CD14-positive monocyte (primary cell): Measurements from ENCODE around the gene JOSD2. TPM values are rescaled to one million over a fixed set of nuclear protein-coding genes. Genes with fewer than 3 reads are reported as not detected.
A peak's percentile ranks its signal among the peaks of the same experiment; 100 is the strongest.

Experiments used
- DNase-seq, 3 donors: peaks; one replicate each; pipeline ENCODE4 v3.0.0-alpha.2; 2011 to 2022
- H2AFZ ChIP-seq: 2 replicates; pipeline ENCODE4 v1.6.0; 2012; ENCODE audit warnings: mild to moderate bottlenecking, low read depth, low read length, inconsistent platforms; ENCODE audit not compliant: insufficient read depth, poor library complexity, severe bottlenecking
- H3K27ac ChIP-seq, 2 donors: 1 replicate in 1 of 2; 2 replicates in 1 of 2; pipeline ENCODE4 v1.5.1; 2012 to 2013; ENCODE audit warnings: low read length in 2 of 2, control low read depth in 1 of 2, inconsistent platforms in 1 of 2, low read depth in 1 of 2, mild to moderate bottlenecking in 1 of 2
- H3K27me3 ChIP-seq, 2 donors: one replicate each; pipeline versions ENCODE4 v1.6.0 to v1.6.1; 2011 to 2013; ENCODE audit warnings: low read length in 2 of 2; ENCODE audit not compliant: control insufficient read depth in 2 of 2, insufficient read depth in 2 of 2
- H3K36me3 ChIP-seq, 2 donors: replicated peaks in 1 of 2; 1 replicate in 1 of 2; 2 replicates in 1 of 2; pipeline versions ENCODE4 v1.5.1 to v1.6.1; 2012 to 2013; ENCODE audit warnings: low read length in 2 of 2, control low read depth in 1 of 2, inconsistent platforms in 1 of 2, mild to moderate bottlenecking in 1 of 2; ENCODE audit not compliant: insufficient read depth in 2 of 2, control insufficient read depth in 1 of 2
- H3K4me1 ChIP-seq, 2 donors: 1 replicate in 1 of 2; 2 replicates in 1 of 2; pipeline versions ENCODE4 v1.5.1 to v1.6.1; 2012 to 2013; ENCODE audit warnings: low read length in 2 of 2, control low read depth in 1 of 2, inconsistent platforms in 1 of 2, mild to moderate bottlenecking in 1 of 2, moderate library complexity in 1 of 2; ENCODE audit not compliant: insufficient read depth in 2 of 2, control insufficient read depth in 1 of 2
- H3K4me2 ChIP-seq: replicated peaks from 2 replicates; pipeline ENCODE3; 2012; ENCODE audit warnings: low read length, moderate library complexity, mild to moderate bottlenecking; ENCODE audit not compliant: poor library complexity, severe bottlenecking; ENCODE audit errors: extremely low read depth
- H3K4me3 ChIP-seq, 3 experiments: fragments of 200-600 bp in 1 of 3; sonication (generic) in 1 of 3; replicated peaks in 1 of 3; 1 replicate in 2 of 3; 2 replicates in 1 of 3; pipeline ENCODE4 v1.5.1; 2011 to 2013; ENCODE audit warnings: low read length in 3 of 3, mild to moderate bottlenecking in 3 of 3, control low read depth in 2 of 3, low read depth in 2 of 3, inconsistent platforms in 1 of 3, moderate library complexity in 1 of 3
- H3K79me2 ChIP-seq: 2 replicates; pipeline ENCODE4 v1.6.0; 2012; ENCODE audit warnings: mild to moderate bottlenecking, control low read depth, inconsistent platforms, low read length, moderate library complexity; ENCODE audit not compliant: insufficient read depth
- H3K9ac ChIP-seq: 2 replicates; pipeline ENCODE4 v1.6.0; 2017; ENCODE audit warnings: low read length, mild to moderate bottlenecking; ENCODE audit not compliant: insufficient read depth, poor library complexity, severe bottlenecking
- H3K9me3 ChIP-seq, 2 donors: replicated peaks in 1 of 2; 1 replicate in 1 of 2; 2 replicates in 1 of 2; pipeline versions ENCODE4 v1.5.1 to v1.6.1; 2012 to 2013; ENCODE audit warnings: low read length in 2 of 2, control low read depth in 1 of 2; ENCODE audit not compliant: control insufficient read depth in 1 of 2, insufficient read depth in 1 of 2
- H4K20me1 ChIP-seq: 2 replicates; pipeline ENCODE4 v1.6.0; 2012; ENCODE audit warnings: mild to moderate bottlenecking, low read length, control low read depth, moderate library complexity; ENCODE audit not compliant: insufficient read depth
- H3K27ac Mint-ChIP-seq, 7 donors: one replicate each; pipeline ENCODE4 v1.8.0; 2020; ENCODE audit warnings: mild to moderate bottlenecking in 7 of 7, mixed read lengths in 7 of 7, moderate library complexity in 6 of 7, inconsistent platforms in 2 of 7
- H3K27me3 Mint-ChIP-seq, 3 donors: one replicate each; pipeline ENCODE4 v1.8.0; 2021 to 2022; ENCODE audit warnings: low read depth in 3 of 3, mild to moderate bottlenecking in 3 of 3, mixed read lengths in 3 of 3, moderate library complexity in 3 of 3, inconsistent platforms in 1 of 3
- H3K36me3 Mint-ChIP-seq, 2 donors: one replicate each; pipeline ENCODE4 v1.8.0; 2020; ENCODE audit warnings: mixed read lengths in 2 of 2, inconsistent platforms in 1 of 2, mild to moderate bottlenecking in 1 of 2
- H3K4me1 Mint-ChIP-seq: one replicate; pipeline ENCODE4 v1.8.0; 2020; ENCODE audit warnings: mild to moderate bottlenecking, mixed read lengths
- H3K4me3 Mint-ChIP-seq, 2 donors: one replicate each; pipeline ENCODE4 v1.8.0; 2020; ENCODE audit warnings: mild to moderate bottlenecking in 2 of 2, mixed read lengths in 2 of 2, moderate library complexity in 1 of 2
- H3K9me3 Mint-ChIP-seq, 7 donors: one replicate each; pipeline ENCODE4 v1.8.0; 2020 to 2022; ENCODE audit warnings: mixed read lengths in 7 of 7, mild to moderate bottlenecking in 6 of 7, moderate library complexity in 6 of 7, inconsistent platforms in 2 of 7
- WGBS: methylation state at CpG from one replicate; pipeline ENCODE4 v1.1.5; 2013; ENCODE audit warnings: missing lambda C conversion rate; ENCODE audit not compliant: insufficient coverage; 5-methylcytosine and 5-hydroxymethylcytosine counted together
- intact Hi-C, 2 donors: fragments of 100-400 bp; cut with micrococcal nuclease; formaldehyde crosslinking; loops; one replicate each; pipeline versions ENCODE4 v1.15.0 to v1.15.1; 2023
- polyA plus RNA-seq, 3 donors: library from polyadenylated mRNA; depleted of rRNA in 1 of 3; unstranded in 2 of 3; stranded (reverse) in 1 of 3; fragments of 300-500 nt in 2 of 3; fragments of >200 nt in 1 of 3; fragmentation: Illumina TruSeq in 2 of 3; gene quantifications; 1 replicate in 2 of 3; 2 replicates in 1 of 3; pipeline ENCODE4 v1.2.3, GENCODE V29; 2012 to 2021
- TF ChIP-seq, protein P1 (sequence below): fragments of 200-600 bp; IDR thresholded peaks from one replicate; pipeline ENCODE4 v1.8.0; 2022; ENCODE audit warnings: antibody characterized with exemption, mild to moderate bottlenecking

The JOSD2 gene
- polyA plus RNA-seq, 3 donors: 33.0 to 43.0 (median 37.2) TPM

DNA sequence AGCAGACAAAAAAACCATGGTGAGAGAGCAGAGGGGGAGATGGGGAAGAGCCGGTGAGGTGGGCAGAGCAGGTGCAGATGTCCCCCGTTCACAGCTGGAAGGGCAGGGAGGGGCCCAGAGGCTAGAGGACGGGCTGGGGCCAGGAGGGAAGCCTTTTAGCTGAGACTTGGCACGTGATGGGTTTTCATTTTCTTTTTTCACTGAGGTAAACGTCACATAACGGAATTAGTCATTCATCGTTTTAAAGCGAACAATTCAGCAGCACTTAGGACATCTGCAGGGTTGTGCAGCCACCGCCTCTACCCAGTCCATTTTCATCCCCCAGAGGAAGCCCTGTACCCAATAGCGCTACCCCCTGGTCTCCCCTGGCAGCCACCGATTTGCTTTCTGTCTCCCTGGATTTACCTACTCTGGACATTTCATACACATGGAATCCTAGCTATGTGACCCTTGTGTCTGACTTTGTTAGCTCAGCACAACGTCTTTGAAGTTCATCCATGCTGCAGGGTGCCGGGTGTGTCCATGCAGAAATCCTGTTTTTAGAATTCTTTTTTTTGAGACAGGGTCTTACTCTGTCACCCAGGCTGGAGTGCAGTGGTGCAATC, 50.7 kb downstream of the JOSD2 start:
- Histone ChIP-seq H3K4me1 (no peaks in the 10 kb centered on the region), H2AFZ (no peak overlapping the region), H3K9ac (no peak overlapping the region), H3K79me2 (no peaks in the 10 kb centered on the region), H4K20me1 (no peaks in the 10 kb centered on the region), H3K27me3 (peaks cover 0 to 7% of the 10 kb centered on the region in 2 donors), H3K4me3 (no peak overlapping the region), H3K9me3 (no peaks in the 10 kb centered on the region), H3K27ac (no peak overlapping the region), H3K4me2 (no peak overlapping the region), H3K36me3 (no peaks in the 10 kb centered on the region)
- peak in 1 of 3 donors; percentile 23 for DNase-seq
- no peaks in the 10 kb centered on the region for H3K36me3 Mint-ChIP-seq
- H3K9me3 Mint-ChIP-seq: peaks cover 0 to 4% (median 0%) of the 10 kb centered on the region in 7 donors
- peak overlapping the region in 1 of 2 donors; percentile 49 for H3K4me3 Mint-ChIP-seq
- TF ChIP-seq, protein P1, sequence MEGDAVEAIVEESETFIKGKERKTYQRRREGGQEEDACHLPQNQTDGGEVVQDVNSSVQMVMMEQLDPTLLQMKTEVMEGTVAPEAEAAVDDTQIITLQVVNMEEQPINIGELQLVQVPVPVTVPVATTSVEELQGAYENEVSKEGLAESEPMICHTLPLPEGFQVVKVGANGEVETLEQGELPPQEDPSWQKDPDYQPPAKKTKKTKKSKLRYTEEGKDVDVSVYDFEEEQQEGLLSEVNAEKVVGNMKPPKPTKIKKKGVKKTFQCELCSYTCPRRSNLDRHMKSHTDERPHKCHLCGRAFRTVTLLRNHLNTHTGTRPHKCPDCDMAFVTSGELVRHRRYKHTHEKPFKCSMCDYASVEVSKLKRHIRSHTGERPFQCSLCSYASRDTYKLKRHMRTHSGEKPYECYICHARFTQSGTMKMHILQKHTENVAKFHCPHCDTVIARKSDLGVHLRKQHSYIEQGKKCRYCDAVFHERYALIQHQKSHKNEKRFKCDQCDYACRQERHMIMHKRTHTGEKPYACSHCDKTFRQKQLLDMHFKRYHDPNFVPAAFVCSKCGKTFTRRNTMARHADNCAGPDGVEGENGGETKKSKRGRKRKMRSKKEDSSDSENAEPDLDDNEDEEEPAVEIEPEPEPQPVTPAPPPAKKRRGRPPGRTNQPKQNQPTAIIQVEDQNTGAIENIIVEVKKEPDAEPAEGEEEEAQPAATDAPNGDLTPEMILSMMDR: no peak
- intact Hi-C loops: loop anchor here in 1 of 2 donors (2.0 kb wide), 1 partner anchor 45 kb away; no protein-coding TSS in a partner anchor
- H3K27ac Mint-ChIP-seq: peak overlapping the region in 2 of 7 donors; percentile 33 to 45
- WGBS: 58% methylated on average over 13 of the region's 13 CpGs
- peaks cover 5% of the 10 kb centered on the region for H3K4me1 Mint-ChIP-seq
- H3K27me3 Mint-ChIP-seq: peaks cover 17 to 48% (median 19%) of the 10 kb centered on the region in 3 donors

DNA sequence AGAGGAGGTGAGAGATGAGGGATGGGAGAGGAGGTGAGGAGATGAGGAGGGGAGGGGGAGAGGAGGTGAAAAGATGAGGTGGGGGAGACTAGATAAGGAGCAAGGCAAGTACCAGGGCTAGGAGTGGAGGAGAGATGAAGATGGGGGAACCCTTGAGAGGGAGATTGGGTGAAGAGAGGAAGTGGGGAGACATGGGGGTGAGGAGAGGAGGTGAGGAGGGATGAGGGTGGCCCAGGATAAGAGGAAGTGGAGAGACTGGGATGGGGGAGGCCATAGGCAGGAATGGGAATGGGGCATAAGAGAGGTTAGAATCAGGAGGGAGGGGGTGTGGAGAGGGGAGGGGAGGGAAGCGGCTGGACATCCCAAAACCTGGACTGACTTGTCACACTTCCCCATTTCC, 51.4 kb downstream of the JOSD2 start:
- Histone ChIP-seq H2AFZ (no peak overlapping the region), H3K4me3 (no peak overlapping the region), H3K79me2 (no peaks in the 10 kb centered on the region), H3K27me3 (peaks cover 0 to 7% of the 10 kb centered on the region in 2 donors), H4K20me1 (no peaks in the 10 kb centered on the region), H3K36me3 (no peaks in the 10 kb centered on the region), H3K4me2 (no peak overlapping the region), H3K4me1 (no peaks in the 10 kb centered on the region), H3K9ac (no peak overlapping the region), H3K9me3 (no peaks in the 10 kb centered on the region), H3K27ac (no peak overlapping the region)
- TF ChIP-seq, protein P1: no peak
- Mint-ChIP-seq H3K4me3 (no peak overlapping the region), H3K27me3 (peaks cover 19 to 48% (median 21%) of the 10 kb centered on the region in 3 donors), H3K27ac (peak overlapping the region in 1 of 7 donors; percentile 14), H3K9me3 (peaks cover 0 to 4% (median 0%) of the 10 kb centered on the region in 7 donors), H3K4me1 (peaks cover 5% of the 10 kb centered on the region), H3K36me3 (no peaks in the 10 kb centered on the region)
- intact Hi-C loops: loop anchor here in 1 of 2 donors (2.0 kb wide), 1 partner anchor 45 kb away; no protein-coding TSS in a partner anchor
- WGBS: no CpG with 5 or more reads among the region's 1 CpG
- DNase-seq: no peak
